Neural crest cell (in vitro differentiated cells): ENCODE measurements around the gene IGF2R. TPM values are rescaled to one million over a fixed set of nuclear protein-coding genes. Genes with fewer than 3 reads are reported as not detected.

Experiments used
- DNase-seq: peaks from one replicate; pipeline ENCODE4 v3.0.0; 2021; ENCODE audit warnings: low read depth, mixed read lengths, low spot score
- H3K27ac Mint-ChIP-seq: one replicate; pipeline ENCODE4 v1.8.0; 2021; ENCODE audit warnings: mild to moderate bottlenecking, mixed read lengths; ENCODE audit not compliant: unreplicated experiment
- H3K27me3 Mint-ChIP-seq: 2 replicates; pipeline ENCODE4 v1.8.0; 2021; ENCODE audit warnings: low read depth, mild to moderate bottlenecking, mixed read lengths
- H3K36me3 Mint-ChIP-seq: 2 replicates; pipeline ENCODE4 v1.8.0; 2021; ENCODE audit warnings: low read depth, mild to moderate bottlenecking, mixed read lengths
- H3K4me1 Mint-ChIP-seq: 2 replicates; pipeline ENCODE4 v1.8.0; 2021; ENCODE audit warnings: mixed read lengths
- H3K4me3 Mint-ChIP-seq: one replicate; pipeline ENCODE4 v1.8.0; 2021; ENCODE audit warnings: mild to moderate bottlenecking, mixed read lengths
- H3K9me3 Mint-ChIP-seq: 2 replicates; pipeline ENCODE4 v1.8.0; 2021; ENCODE audit warnings: mixed read lengths
- total RNA-seq: library from RNA; stranded (reverse); gene quantifications from 2 replicates; pipeline ENCODE4 v1.2.1, GENCODE V29; 2021
- TF ChIP-seq, protein P1 (sequence below): fragments of 200-600 bp; sonication (generic); conservative IDR thresholded peaks from 2 replicates; pipeline ENCODE4 v1.5.0; 2021; ENCODE audit warnings: antibody characterized with exemption, mild to moderate bottlenecking

Gene IGF2R
- total RNA-seq, 1 donor from 2014 or later, result 97.3 TPM

DNA sequence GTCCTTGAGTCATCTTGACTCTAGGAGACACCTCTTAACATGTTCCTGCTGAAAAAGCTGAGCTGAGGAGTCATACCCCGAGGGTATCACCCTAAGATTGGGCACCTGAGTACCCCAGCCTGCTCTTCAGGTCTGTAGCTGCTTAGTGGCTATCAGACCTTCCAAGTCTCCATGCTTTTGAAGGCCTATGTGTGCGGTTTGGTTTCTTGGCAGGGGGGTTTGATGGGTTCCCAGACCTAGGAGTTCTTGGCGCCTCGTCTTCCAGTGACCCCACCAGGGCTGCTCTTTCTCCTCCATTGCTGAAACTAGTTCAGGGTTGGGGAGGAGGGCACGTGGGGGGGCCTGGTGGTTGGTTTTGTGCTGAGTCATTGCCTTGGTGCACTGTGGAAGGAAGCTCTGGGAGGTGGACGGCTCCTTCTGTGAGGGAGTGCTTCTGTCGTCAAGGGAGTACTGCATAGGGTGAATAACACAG lies 20.1 kb downstream of the IGF2R start:
- Mint-ChIP-seq H3K9me3 (no peaks in the 10 kb centered on the region), H3K27me3 (no peaks in the 10 kb centered on the region), H3K27ac (peak overlapping the region; percentile 27), H3K4me3 (no peak overlapping the region), H3K36me3 (peaks cover 22% of the 10 kb centered on the region), H3K4me1 (peaks cover 30% of the 10 kb centered on the region)
- no peak for DNase-seq
- TF ChIP-seq, protein P1, sequence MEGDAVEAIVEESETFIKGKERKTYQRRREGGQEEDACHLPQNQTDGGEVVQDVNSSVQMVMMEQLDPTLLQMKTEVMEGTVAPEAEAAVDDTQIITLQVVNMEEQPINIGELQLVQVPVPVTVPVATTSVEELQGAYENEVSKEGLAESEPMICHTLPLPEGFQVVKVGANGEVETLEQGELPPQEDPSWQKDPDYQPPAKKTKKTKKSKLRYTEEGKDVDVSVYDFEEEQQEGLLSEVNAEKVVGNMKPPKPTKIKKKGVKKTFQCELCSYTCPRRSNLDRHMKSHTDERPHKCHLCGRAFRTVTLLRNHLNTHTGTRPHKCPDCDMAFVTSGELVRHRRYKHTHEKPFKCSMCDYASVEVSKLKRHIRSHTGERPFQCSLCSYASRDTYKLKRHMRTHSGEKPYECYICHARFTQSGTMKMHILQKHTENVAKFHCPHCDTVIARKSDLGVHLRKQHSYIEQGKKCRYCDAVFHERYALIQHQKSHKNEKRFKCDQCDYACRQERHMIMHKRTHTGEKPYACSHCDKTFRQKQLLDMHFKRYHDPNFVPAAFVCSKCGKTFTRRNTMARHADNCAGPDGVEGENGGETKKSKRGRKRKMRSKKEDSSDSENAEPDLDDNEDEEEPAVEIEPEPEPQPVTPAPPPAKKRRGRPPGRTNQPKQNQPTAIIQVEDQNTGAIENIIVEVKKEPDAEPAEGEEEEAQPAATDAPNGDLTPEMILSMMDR, result no peak

DNA sequence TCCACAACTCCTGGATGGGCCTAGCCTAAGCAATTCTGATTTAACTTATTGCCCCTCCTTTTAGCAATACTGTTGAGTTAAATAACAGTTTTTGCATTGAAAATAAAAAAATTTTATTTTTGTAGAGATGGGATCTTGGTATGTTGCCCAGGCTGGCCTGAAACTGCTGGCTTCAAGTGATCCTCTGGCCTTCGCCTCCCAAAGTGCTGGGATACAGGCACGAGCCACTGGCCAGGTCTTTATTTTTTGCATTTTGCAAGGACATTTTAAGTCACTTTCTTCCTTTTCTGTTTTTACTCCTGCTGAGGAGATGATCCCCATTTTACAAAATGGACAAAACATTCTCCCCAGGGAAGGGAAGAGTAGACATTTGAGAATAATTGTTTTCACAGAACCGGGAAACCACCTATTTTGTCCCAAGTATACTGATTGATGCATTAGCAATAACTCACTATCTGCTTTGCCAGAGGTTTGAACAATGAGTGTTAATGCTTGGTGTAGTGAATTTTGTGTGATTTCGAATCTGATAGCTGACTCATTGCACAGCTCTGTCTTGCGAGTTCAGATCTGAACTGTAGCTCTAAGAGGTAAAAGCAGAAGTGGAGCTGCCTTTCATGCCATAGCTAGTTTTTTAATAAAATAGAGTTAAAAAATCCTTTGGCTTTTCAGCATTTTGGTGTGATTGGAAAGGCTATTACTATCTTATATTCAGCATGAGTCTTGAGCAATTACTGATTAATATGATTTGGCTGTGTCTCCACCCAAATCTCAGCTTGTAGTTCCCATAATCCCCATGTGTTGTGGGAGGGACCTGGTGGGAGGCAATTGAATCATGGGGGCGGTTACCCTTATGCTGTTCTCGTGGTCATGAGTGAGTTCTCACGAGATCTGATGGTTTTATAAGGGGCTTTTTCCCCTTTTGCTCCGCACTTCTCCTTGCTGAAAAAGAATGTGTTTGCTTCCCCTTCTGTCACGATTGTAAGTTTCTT lies 20.9 kb downstream of the IGF2R start:
- no peaks in the 10 kb centered on the region for H3K27me3 Mint-ChIP-seq
- peaks cover 33% of the 10 kb centered on the region for H3K4me1 Mint-ChIP-seq
- H3K4me3 Mint-ChIP-seq, result no peak overlapping the region
- peaks cover 1% of the 10 kb centered on the region for H3K9me3 Mint-ChIP-seq
- peak overlapping the region; percentile 71 for H3K27ac Mint-ChIP-seq
- peaks cover 30% of the 10 kb centered on the region for H3K36me3 Mint-ChIP-seq
- TF ChIP-seq, protein P1, result no peak
- DNase-seq, result no peak

DNA sequence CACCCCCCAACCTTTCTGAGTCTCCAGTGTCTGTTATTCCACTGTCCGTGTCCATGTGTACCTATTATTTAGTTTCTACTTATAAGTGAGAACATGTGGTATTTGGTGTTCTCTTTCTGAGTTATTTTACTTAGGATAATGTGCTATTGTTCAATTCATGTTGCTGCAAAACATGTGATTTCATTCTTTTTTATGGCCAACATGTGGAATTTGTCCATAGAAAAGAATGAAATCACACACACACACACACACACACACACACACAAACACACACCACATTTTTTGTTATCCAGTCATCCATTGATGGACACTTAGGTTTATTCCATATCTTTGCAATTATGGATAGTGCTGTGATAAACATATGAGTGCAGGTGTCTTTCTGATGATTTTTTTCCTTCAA lies 23.5 kb downstream of the IGF2R start:
- H3K36me3 Mint-ChIP-seq, result peaks cover 33% of the 10 kb centered on the region
- H3K4me1 Mint-ChIP-seq, result peaks cover 34% of the 10 kb centered on the region
- DNase-seq, result no peak
- H3K9me3 Mint-ChIP-seq, result peaks cover 3% of the 10 kb centered on the region
- no peak overlapping the region for H3K4me3 Mint-ChIP-seq
- no peak overlapping the region for H3K27ac Mint-ChIP-seq
- no peaks in the 10 kb centered on the region for H3K27me3 Mint-ChIP-seq
- TF ChIP-seq, protein P1, result no peak

DNA sequence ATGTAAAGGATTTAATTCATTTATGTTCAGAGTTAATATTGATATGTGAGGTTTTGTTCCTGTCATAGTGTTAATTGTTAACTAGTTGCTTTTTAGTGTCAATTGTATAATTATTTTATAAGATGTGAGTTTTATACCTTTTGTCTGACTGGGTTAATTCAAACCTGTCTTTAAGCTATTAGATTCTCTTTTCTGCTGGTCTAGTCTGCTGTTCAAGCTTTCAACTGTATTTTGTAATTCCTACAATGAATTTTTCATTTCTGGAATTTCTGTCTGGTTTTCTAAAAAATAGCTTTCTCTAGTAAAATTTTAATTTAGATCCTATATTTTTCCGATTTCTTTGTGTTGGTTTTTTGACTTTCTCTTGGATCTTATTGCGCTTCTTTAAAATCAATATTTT lies 26.5 kb downstream of the IGF2R start:
- Mint-ChIP-seq H3K4me1 (peaks cover 31% of the 10 kb centered on the region), H3K36me3 (peaks cover 47% of the 10 kb centered on the region), H3K4me3 (no peak overlapping the region), H3K27me3 (no peaks in the 10 kb centered on the region), H3K27ac (no peak overlapping the region), H3K9me3 (peaks cover 3% of the 10 kb centered on the region)
- no peak for DNase-seq
- TF ChIP-seq, protein P1, result no peak

DNA sequence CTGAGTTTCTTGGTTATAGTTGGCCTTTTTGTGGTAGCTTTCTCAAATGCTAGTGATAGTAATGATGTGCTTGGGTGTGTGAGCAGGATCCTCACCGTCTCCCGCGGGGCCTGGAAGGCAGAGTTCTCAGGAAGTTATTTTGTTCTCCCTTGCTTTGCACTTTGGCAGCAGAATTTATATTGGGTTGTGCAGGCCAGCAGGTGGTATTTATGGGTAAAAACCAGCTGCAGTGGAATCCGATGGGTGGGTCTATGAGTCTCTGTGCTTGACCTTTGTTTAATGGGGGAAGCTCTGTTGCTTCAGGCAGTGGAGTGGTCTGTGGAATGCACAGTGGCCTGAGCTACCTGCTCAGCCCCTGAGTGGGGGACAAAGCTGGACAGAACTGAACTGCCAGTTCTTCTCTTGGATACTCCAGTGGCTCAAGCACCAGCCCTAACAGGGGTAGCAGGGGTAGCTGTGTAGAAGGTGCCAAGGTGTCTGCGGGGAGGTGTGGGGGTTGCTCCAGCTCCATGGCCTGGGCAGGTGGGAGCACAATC lies 27.3 kb downstream of the IGF2R start:
- Mint-ChIP-seq H3K4me1 (peaks cover 32% of the 10 kb centered on the region), H3K36me3 (peaks cover 48% of the 10 kb centered on the region), H3K27me3 (no peaks in the 10 kb centered on the region), H3K27ac (peak overlapping the region; percentile 76), H3K9me3 (peaks cover 3% of the 10 kb centered on the region), H3K4me3 (no peak overlapping the region)
- DNase-seq, result no peak
- TF ChIP-seq, protein P1, result no peak
